Lower lobe of right lung (tissue), 2 donors: ENCODE data around the gene CECR2. TPM values are rescaled to one million over a fixed set of nuclear protein-coding genes. Genes with fewer than 3 reads are reported as not detected.
A peak's percentile ranks its signal among the peaks of the same experiment; 100 is the strongest.

Source experiments
- ATAC-seq, 2 donors: fragments of 200-7000 bp; cut with Tn5 transposase; one replicate each; pipeline ENCODE4 v1.9.1; 2020 to 2022; ENCODE audit warnings: mild to moderate bottlenecking in 2 of 2, moderate library complexity in 2 of 2
- DNase-seq: peaks from one replicate; pipeline ENCODE4 v3.0.0-alpha.2; 2020
- H3K27ac ChIP-seq: fragments of 200-600 bp; one replicate; pipeline ENCODE4 v1.8.0; 2022
- H3K27me3 ChIP-seq: fragments of 200-600 bp; one replicate; pipeline ENCODE4 v1.8.0; 2022; ENCODE audit warnings: low read depth
- H3K36me3 ChIP-seq: fragments of 200-600 bp; one replicate; pipeline ENCODE4 v1.8.0; 2022; ENCODE audit warnings: mild to moderate bottlenecking
- H3K4me1 ChIP-seq: fragments of 200-600 bp; one replicate; pipeline ENCODE4 v1.8.0; 2022
- H3K4me3 ChIP-seq: fragments of 200-600 bp; one replicate; pipeline ENCODE4 v1.8.0; 2022; ENCODE audit warnings: mild to moderate bottlenecking
- H3K9me3 ChIP-seq: fragments of 200-600 bp; one replicate; pipeline ENCODE4 v1.8.0; 2022
- CTCF ChIP-seq: fragments of 200-600 bp; IDR thresholded peaks from one replicate; pipeline ENCODE4 v1.8.0; 2022; ENCODE audit warnings: antibody characterized with exemption, mild to moderate bottlenecking
- intact Hi-C: fragments of 100-400 bp; cut with DNase I; formaldehyde crosslinking; loops from one replicate; pipeline ENCODE4 v1.11.0; 2022
- total RNA-seq: library from RNA; stranded (reverse); fragmentation: NEBNext Ultra II Directional; extraction: Animal tissue kit (Norgen Biotek cat#: 25700); gene quantifications from one replicate; pipeline ENCODE4 v1.2.1, GENCODE V29; 2021
- donor health status: DM: no; HTN: yes; CAD: no; lungs with severe emphysema.

Gene CECR2
- total RNA-seq, 1 donor from 2014 or later = 10.9 TPM

- H3K4me3 ChIP-seq = no peak overlapping the region
- no peaks in the 10 kb centered on the region for H3K27me3 ChIP-seq
- no peak overlapping the region for H3K27ac ChIP-seq
- H3K4me1 ChIP-seq = no peaks in the 10 kb centered on the region
- ATAC-seq (no peak), DNase-seq (no peak)
- no peaks in the 10 kb centered on the region for H3K9me3 ChIP-seq
- no peaks in the 10 kb centered on the region for H3K36me3 ChIP-seq
- intact Hi-C loops = no loop called here
- TF ChIP-seq CTCF = no peak
Observed at GRCh38 chr22:17489101-17489500, 119.8 kb downstream of the CECR2 start.

- DNase-seq (no peak), ATAC-seq (no peak)
- no peak for TF ChIP-seq CTCF
Observed at GRCh38 chr22:17491090-17491640, 121.9 kb downstream of the CECR2 start.

GRCh38 chr22:17492247-17492646 lies 123.0 kb downstream of the CECR2 start:
- Histone ChIP-seq H3K27ac (no peak overlapping the region), H3K4me1 (no peaks in the 10 kb centered on the region), H3K27me3 (no peaks in the 10 kb centered on the region), H3K4me3 (no peak overlapping the region), H3K9me3 (no peaks in the 10 kb centered on the region), H3K36me3 (no peaks in the 10 kb centered on the region)
- TF ChIP-seq CTCF = no peak
- DNase-seq (no peak), ATAC-seq (no peak)
- intact Hi-C loops = no loop called here

More at GRCh38 chr22:17491090-17491640, 121.9 kb downstream of the CECR2 start:
- H3K9me3 ChIP-seq = no peaks in the 10 kb centered on the region
- H3K27ac ChIP-seq = no peak overlapping the region
- H3K4me1 ChIP-seq = no peaks in the 10 kb centered on the region
- H3K36me3 ChIP-seq = no peaks in the 10 kb centered on the region
- intact Hi-C loops = no loop called here
- H3K4me3 ChIP-seq = no peak overlapping the region
- no peaks in the 10 kb centered on the region for H3K27me3 ChIP-seq

DNA sequence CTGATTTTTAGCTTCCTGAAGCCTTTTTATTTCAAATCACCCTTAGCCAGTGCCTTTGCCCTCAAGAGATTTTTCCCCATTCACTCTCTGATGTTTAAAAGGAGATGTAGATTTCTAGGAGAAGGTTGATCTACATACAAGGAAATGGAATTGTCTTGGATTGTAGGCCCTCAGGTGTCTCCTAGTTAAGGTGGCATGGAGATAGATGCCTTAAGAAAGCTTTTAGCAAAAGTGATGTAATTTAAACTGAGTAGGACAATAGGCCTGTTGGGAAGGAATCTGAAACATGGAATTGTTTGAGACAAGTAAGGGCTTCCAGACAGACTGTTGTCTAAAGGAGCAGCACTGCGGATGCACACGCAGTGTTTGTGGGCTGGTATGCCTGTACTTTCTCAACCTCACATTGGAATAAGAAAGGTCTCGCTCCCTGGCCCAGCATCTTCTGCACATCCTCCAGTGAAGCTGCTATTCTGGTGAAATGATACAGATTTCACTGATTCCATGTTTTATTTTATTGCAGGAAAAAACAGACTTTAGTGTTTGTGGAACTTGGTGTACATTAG lies 124.2 kb downstream of the CECR2 start:
- TF ChIP-seq CTCF = no peak
- Histone ChIP-seq H3K27ac (no peak overlapping the region), H3K4me1 (no peaks in the 10 kb centered on the region), H3K4me3 (no peak overlapping the region), H3K9me3 (no peaks in the 10 kb centered on the region), H3K36me3 (no peaks in the 10 kb centered on the region), H3K27me3 (no peaks in the 10 kb centered on the region)
- intact Hi-C loops = no loop called here
- ATAC-seq (no peak), DNase-seq (no peak)

GRCh38 chr22:17496841-17497240 lies 127.6 kb downstream of the CECR2 start:
- no peak for TF ChIP-seq CTCF
- Histone ChIP-seq H3K27me3 (no peaks in the 10 kb centered on the region), H3K4me1 (no peaks in the 10 kb centered on the region), H3K27ac (no peak overlapping the region), H3K36me3 (no peaks in the 10 kb centered on the region), H3K4me3 (no peak overlapping the region), H3K9me3 (no peaks in the 10 kb centered on the region)
- intact Hi-C loops = no loop called here
- ATAC-seq = peak; percentile 52 to 65
- peak; percentile 48 for DNase-seq
